HUES48 (cell line): ENCODE results near the gene TSHB.

Experiments used
- H3K27ac ChIP-seq: one replicate; pipeline ENCODE4 v1.7.0; 2013; ENCODE audit warnings: low read depth, low read length, inconsistent platforms
- H3K27me3 ChIP-seq: 2 replicates; pipeline ENCODE4 v1.6.1; 2013; ENCODE audit warnings: mild to moderate bottlenecking, low read length; ENCODE audit not compliant: control insufficient read depth, insufficient read depth
- H3K36me3 ChIP-seq: 2 replicates; pipeline ENCODE4 v1.6.1; 2013; ENCODE audit warnings: low read length; ENCODE audit not compliant: control insufficient read depth, insufficient read depth
- H3K4me1 ChIP-seq: 2 replicates; pipeline ENCODE4 v1.6.1; 2013; ENCODE audit warnings: mild to moderate bottlenecking, low read length; ENCODE audit not compliant: control insufficient read depth, insufficient read depth
- H3K4me3 ChIP-seq: 2 replicates; pipeline ENCODE4 v1.5.1; 2013; ENCODE audit warnings: mild to moderate bottlenecking, low read depth, low read length
- H3K9ac ChIP-seq: 2 replicates; pipeline ENCODE4 v1.6.1; 2013; ENCODE audit warnings: mild to moderate bottlenecking, low read depth, low read length, moderate library complexity
- H3K9me3 ChIP-seq: 2 replicates; pipeline ENCODE4 v1.6.1; 2013; ENCODE audit warnings: low read length; ENCODE audit not compliant: control insufficient read depth, insufficient read depth

TSHB gene

DNA sequence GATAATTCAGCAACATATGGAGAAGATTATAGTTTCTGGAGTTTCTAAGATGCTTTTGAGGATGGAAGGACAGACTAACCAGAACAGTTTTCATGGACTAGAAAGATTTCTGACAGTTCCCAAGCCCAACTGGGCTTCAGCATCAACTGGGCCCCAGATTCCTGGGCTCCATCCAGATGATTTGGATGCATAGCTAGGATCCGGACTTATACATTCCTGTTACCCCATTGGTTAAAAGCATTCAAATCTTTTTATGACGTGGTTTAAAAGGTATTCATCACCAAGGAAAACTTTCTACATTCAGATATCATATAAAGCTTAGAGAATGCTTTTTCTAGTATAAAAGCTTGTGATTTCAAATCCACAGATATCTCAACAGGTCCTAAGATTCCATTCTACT, 29.7 kb downstream of the TSHB start:
- Histone ChIP-seq H3K9me3 (no peaks in the 10 kb centered on the region), H3K9ac (no peak overlapping the region), H3K4me1 (peaks cover 14% of the 10 kb centered on the region), H3K4me3 (no peak overlapping the region), H3K27ac (no peak overlapping the region), H3K27me3 (no peaks in the 10 kb centered on the region), H3K36me3 (no peaks in the 10 kb centered on the region)

DNA sequence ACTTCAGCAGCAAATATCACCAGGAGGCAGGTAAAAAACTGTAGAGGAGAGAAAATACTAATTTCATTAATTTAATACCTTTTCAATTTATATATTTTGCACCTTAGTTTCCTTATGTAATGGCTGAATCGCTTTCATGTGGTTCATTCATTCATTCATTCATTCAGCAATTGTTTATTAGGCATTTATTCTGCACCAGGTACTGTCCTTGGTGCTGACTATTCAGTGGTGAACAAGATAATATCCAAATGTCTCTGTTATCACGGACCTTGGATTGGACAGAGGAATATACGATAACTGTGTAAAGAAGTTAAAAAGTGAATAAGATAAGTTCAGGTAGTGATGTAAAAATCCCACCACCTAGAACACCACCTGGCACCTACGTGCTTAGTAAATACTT, 30.9 kb downstream of the TSHB start:
- Histone ChIP-seq H3K36me3 (no peaks in the 10 kb centered on the region), H3K4me3 (no peak overlapping the region), H3K4me1 (peaks cover 14% of the 10 kb centered on the region), H3K27ac (no peak overlapping the region), H3K9me3 (no peaks in the 10 kb centered on the region), H3K27me3 (no peaks in the 10 kb centered on the region), H3K9ac (no peak overlapping the region)

DNA sequence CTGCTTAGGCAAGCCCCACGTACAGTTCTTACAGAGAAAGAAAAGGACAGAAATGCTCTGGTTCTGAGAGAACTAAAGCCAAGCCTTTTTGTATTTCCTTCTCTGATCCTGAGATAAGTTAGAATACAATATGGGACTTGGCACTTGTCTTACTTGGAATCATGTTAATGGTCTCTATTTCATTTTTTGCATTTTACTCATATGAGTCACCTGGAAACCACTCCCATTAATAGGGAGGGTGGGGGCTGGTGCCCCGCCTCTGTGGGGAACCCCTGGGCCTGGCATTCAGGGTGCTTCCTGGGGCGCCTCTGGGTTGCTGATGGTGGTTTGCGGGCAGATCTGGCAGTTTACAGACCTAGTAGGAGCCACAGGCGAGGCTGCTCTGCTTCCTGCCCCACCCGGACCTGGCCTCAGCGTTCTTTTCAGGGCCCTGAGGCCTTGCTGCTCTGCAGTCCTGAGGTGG, 32.9 kb downstream of the TSHB start:
- Histone ChIP-seq H3K27ac (no peak overlapping the region), H3K9ac (no peak overlapping the region), H3K27me3 (no peaks in the 10 kb centered on the region)

DNA sequence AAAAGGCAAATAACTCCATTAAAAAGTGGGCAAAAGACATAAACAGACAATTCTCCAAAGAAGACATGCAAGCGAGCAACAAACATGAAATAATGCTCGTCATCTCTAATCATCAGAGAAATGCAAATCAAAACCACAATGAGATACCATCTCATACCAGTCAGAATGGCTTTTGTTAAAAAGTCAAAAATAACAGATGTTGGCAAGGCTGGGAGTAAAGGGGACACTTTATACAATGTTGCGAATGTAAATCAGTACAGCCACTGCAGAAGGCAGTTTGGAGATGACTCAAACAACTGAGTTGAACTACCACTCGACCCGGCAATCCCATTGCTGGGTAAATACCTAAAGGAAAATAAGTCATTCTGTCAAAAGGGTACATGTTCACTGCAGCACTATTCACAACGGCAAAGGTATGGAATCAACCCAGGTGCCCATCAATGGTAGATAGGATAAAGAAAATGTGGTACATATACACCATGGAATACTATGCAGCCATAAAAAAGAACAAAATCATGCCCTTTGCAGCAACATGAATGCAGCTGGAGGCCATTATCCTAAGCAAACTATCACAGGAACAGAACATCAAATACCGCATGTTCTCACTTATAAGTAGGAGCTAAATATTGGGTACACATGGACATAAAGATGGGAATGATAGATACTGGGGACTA, 33.7 kb downstream of the TSHB start:
- H3K27ac ChIP-seq: no peak overlapping the region
- no peak overlapping the region for H3K9ac ChIP-seq
- no peaks in the 10 kb centered on the region for H3K36me3 ChIP-seq
- H3K4me1 ChIP-seq: no peaks in the 10 kb centered on the region
- H3K27me3 ChIP-seq: no peaks in the 10 kb centered on the region
- H3K4me3 ChIP-seq: no peak overlapping the region
- H3K9me3 ChIP-seq: no peaks in the 10 kb centered on the region

More for the DNA sequence above, 32.9 kb downstream of the TSHB start:
- H3K36me3 ChIP-seq: no peaks in the 10 kb centered on the region
- no peaks in the 10 kb centered on the region for H3K4me1 ChIP-seq
- no peaks in the 10 kb centered on the region for H3K9me3 ChIP-seq
- H3K4me3 ChIP-seq: no peak overlapping the region

DNA sequence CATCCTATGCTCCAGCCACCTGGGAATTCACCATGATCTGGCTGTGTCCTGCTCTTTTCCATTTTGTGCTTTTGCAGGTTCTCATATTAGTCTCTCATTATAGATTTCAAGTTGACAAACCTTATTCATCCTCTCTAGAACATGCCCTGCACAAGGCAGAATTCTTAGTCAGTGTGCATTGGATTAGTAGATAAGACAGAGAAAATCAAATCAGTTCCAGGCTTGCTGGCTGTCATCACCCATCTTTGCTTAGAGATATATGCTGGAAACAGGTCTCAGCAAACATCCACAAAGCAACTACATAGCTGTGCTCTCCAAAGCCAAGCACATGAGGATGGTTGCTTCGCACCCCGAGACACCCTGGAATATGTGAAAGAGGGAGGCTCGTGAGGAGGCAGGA, 34.8 kb downstream of the TSHB start:
- no peaks in the 10 kb centered on the region for H3K9me3 ChIP-seq
- H3K27ac ChIP-seq: no peak overlapping the region
- no peaks in the 10 kb centered on the region for H3K4me1 ChIP-seq
- no peaks in the 10 kb centered on the region for H3K36me3 ChIP-seq
- no peaks in the 10 kb centered on the region for H3K27me3 ChIP-seq
- no peak overlapping the region for H3K9ac ChIP-seq
- no peak overlapping the region for H3K4me3 ChIP-seq

DNA sequence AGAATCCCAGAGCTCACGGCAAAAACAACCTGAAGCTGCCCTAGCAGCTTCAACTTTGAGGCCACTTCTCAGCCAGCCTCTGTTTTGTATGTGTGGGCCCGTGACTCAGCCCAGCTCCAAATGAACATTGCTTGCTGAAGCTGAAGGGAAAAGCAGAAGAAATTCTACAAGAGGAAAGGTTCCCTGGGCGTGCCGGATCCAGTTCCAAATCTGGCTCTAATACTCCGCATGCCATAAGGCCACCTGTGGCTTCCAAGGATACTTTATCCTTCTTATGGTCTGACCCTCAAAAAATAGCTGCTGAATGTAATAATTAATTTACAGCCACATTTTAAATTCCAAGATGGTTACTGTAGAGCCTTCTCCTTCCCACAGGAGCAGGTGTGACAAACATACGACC, 35.4 kb downstream of the TSHB start:
- Histone ChIP-seq H3K27me3 (no peaks in the 10 kb centered on the region), H3K9ac (no peak overlapping the region), H3K4me3 (no peak overlapping the region), H3K9me3 (no peaks in the 10 kb centered on the region), H3K4me1 (no peaks in the 10 kb centered on the region), H3K36me3 (no peaks in the 10 kb centered on the region), H3K27ac (no peak overlapping the region)

DNA sequence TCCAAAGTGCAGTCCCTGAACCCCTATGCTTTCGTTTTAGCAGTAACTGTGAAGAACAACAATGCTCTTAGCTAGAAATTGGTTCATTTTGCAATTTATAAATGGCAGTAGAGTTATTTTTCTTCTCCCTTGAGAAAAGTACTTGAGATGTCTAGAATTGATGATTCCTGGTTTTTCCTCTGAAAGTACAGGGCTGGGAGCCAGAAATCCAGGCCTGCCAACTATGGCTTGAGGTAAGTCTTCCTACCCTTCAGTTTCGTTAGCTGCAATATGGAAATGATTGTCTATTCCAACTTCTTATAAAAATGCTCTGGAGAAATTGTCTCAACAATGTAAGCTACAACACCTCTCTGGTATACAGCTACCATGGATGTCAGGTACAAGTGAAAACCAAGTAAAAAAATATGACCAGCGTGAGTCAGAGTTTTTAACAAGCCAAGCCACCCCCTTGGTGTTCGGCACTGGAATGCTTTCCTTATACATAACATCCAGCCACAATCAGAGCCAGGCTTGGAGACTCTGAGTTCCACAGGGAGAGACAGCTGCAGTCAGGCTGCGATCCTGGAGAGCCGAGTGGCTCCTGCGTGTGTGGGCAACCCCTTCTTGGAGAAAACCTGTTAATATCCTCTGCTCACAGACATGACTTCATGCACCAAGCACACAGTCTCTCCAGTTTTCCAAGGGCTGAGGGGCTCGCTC, 37.7 kb downstream of the TSHB start:
- Histone ChIP-seq H3K4me3 (no peak overlapping the region), H3K4me1 (no peaks in the 10 kb centered on the region), H3K27me3 (no peaks in the 10 kb centered on the region), H3K9me3 (no peaks in the 10 kb centered on the region), H3K36me3 (no peaks in the 10 kb centered on the region), H3K9ac (no peak overlapping the region), H3K27ac (no peak overlapping the region)

DNA sequence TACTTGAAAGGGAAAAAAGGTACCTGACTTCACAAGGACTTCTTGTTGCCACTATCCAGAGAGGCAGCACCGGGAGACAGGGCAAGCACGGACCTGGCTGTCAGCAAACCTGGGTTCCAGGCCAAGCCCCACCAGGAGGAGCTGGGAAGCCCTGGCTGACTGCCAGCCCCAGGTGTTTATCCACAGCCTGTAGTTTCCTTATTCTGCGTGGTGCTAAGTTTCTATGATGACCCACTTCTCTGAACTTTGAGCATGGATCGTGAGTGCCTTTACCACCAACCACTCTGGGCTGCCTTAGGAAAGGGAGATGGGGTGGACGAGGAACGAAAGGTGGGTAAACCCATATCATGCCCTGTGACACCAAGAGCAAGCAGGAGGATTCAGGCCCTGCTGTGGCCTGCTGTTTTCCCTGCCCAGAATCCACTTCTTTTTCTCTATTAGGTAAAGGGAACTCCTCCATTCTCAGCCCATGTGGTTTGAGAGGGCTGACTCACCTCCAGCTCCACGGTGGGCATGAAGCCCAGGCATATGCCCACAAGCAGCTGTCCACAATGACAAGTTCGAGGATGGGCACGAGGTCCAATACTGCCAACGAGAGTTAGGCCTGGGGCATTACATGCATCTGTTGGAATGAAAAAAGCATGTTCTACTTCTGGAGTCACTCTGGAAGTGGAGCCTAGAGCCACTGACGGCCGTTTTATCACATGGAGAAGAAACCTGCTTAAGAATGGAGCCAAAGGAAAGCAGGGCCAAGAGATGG, 39.4 kb downstream of the TSHB start:
- Histone ChIP-seq H3K4me3 (no peak overlapping the region), H3K9me3 (no peaks in the 10 kb centered on the region), H3K27ac (no peak overlapping the region), H3K36me3 (no peaks in the 10 kb centered on the region), H3K4me1 (no peaks in the 10 kb centered on the region), H3K27me3 (no peaks in the 10 kb centered on the region), H3K9ac (no peak overlapping the region)

DNA sequence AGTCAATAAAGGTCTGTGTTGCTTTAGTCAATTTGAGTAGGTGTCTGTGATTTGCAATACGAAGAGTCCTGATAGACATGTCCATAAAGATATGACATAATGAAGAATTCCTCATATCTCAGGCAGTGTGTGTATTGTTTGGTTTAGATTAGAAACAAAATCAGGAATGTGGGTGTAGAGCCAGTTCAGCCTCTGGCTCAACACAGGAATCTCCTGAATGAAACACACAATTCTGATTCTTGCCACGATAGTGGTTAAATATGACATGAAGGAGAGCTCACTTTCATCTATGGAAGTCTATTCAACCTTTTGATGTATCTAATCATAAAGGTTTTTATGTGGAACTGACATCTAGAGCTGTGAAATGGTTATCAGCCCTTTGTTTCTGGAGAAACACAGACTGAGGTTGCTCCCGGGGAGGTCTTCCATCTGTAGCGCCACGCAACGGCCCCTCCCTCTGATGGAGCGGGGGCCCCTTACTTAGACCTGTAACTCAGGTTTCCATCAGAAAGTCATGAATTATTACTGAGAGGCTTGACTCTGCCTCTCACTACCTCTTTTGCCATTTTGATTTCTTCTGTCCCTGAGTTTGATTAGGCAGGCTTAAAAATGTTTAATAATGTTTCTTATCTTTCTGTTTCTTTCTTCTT, 40.2 kb downstream of the TSHB start:
- no peaks in the 10 kb centered on the region for H3K4me1 ChIP-seq
- no peaks in the 10 kb centered on the region for H3K36me3 ChIP-seq
- no peak overlapping the region for H3K27ac ChIP-seq
- no peaks in the 10 kb centered on the region for H3K9me3 ChIP-seq
- no peaks in the 10 kb centered on the region for H3K27me3 ChIP-seq
- H3K4me3 ChIP-seq: no peak overlapping the region
- no peak overlapping the region for H3K9ac ChIP-seq

DNA sequence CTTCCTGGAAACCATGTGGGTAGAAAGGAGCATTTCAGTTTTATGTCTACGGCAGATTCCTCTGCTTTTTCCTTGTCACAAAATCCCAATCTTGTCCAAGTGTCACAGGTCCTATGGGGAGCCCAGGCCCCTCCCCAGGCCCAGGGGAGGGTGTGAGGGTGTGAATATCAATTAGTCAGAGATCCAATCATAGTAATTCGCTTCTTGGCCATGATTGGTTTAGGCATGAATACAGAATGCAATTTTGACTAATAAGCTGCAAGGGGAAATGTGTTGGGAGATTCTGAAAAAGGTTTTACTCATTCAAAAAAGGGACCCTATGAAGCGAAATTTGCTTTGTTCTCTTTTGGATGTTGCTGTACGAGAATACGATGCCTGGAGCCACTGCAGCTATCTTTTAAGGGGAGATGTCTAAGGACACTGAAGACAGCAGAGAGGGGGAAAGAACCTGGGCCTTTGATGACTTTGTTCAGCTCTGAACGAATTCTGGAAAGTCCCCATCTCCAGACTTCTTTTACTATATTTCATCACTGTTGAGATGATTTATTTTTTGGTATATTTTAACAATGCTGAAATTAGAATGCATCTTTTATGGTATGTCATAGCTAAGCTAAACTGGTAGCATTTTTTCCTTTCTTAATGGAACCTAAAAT, 41.5 kb downstream of the TSHB start:
- Histone ChIP-seq H3K4me3 (no peak overlapping the region), H3K9me3 (no peaks in the 10 kb centered on the region), H3K36me3 (no peaks in the 10 kb centered on the region), H3K9ac (no peak overlapping the region), H3K27me3 (no peaks in the 10 kb centered on the region), H3K4me1 (no peaks in the 10 kb centered on the region), H3K27ac (no peak overlapping the region)
